ENCODE data around the gene KCNK2. TPM values are rescaled to one million over a fixed set of nuclear protein-coding genes. Genes with fewer than 3 reads are reported as not detected.

The KCNK2 gene
- total RNA-seq, 1 donor, result 86.9 TPM

DNA sequence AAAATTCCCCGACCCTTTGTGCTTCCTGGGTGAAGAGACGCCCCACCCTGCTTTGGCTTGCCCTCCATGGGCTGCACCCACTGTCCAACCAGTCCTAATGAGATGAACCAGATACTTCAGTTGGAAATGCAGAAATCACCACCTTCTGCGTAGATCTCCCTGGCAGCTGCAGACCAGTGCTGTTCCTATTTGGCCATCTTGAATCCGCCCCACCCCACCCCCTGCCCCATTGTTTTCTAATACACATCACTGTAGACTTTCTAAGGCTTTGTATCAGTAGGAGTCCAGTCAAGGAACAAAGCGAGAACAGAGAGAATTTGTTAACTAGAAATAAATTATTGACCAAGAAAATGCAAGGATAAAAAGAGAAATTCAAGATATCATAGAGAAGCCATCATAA, 178.2 kb downstream of the KCNK2 start:
- no peaks in the 10 kb centered on the region for H4K20me1 ChIP-seq (ENCODE audit: insufficient read depth, low read length)
- TF ChIP-seq, protein P1, sequence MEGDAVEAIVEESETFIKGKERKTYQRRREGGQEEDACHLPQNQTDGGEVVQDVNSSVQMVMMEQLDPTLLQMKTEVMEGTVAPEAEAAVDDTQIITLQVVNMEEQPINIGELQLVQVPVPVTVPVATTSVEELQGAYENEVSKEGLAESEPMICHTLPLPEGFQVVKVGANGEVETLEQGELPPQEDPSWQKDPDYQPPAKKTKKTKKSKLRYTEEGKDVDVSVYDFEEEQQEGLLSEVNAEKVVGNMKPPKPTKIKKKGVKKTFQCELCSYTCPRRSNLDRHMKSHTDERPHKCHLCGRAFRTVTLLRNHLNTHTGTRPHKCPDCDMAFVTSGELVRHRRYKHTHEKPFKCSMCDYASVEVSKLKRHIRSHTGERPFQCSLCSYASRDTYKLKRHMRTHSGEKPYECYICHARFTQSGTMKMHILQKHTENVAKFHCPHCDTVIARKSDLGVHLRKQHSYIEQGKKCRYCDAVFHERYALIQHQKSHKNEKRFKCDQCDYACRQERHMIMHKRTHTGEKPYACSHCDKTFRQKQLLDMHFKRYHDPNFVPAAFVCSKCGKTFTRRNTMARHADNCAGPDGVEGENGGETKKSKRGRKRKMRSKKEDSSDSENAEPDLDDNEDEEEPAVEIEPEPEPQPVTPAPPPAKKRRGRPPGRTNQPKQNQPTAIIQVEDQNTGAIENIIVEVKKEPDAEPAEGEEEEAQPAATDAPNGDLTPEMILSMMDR (IDR thresholded peaks at IDR 0.05; ENCODE audit: extremely low read depth, low read depth, low read length), result no peak
- H3K27me3 ChIP-seq (ENCODE audit: insufficient read depth, low read length), result no peaks in the 10 kb centered on the region
- no peak for DNase-seq (ENCODE audit: insufficient read length, low spot score, missing footprints)
- no peaks in the 10 kb centered on the region for H3K79me2 ChIP-seq (ENCODE audit: insufficient read depth, low read length)
- H2AFZ ChIP-seq (ENCODE audit: low read length), result no peak overlapping the region
- no peaks in the 10 kb centered on the region for H3K4me1 ChIP-seq (ENCODE audit: insufficient read depth, low read length)
- H3K4me3 ChIP-seq (ENCODE audit: insufficient read depth, low read length), result no peak overlapping the region
- no peaks in the 10 kb centered on the region for H3K36me3 ChIP-seq (ENCODE audit: insufficient read depth, low read length)
- no peaks in the 10 kb centered on the region for H3K9me3 ChIP-seq (ENCODE audit: low read depth, low read length)
- H3K27ac ChIP-seq (ENCODE audit: low read depth, low read length), result no peak overlapping the region
- no peak overlapping the region for H3K4me2 ChIP-seq (ENCODE audit: insufficient read depth, low read length)

DNA sequence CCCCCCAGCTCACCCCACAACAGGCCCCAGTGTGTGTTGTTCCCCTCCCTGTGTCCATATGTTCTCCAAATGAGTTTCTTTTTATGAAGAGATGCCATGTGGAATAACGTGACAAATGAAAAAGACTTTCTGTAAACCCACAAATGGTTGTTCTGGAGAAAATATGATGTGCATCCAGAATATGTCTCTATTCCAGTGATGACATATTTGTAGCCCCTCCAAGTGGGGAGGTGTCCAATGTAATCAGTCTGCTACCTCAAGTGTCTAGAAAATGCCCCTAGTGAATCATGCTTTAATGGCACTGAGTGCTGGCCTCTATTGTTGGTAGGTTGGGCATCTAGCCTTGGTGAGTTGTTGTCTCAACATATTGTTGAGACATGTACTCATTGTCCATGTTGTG, 179.6 kb downstream of the KCNK2 start:
- no peaks in the 10 kb centered on the region for H3K9me3 ChIP-seq (ENCODE audit: low read depth, low read length)
- TF ChIP-seq, protein P1 (IDR thresholded peaks at IDR 0.05; ENCODE audit: extremely low read depth, low read depth, low read length), result no peak
- H3K4me1 ChIP-seq (ENCODE audit: insufficient read depth, low read length), result no peaks in the 10 kb centered on the region
- H4K20me1 ChIP-seq (ENCODE audit: insufficient read depth, low read length), result no peaks in the 10 kb centered on the region
- peak; percentile 61 for DNase-seq (ENCODE audit: insufficient read length, low spot score, missing footprints)
- H2AFZ ChIP-seq (ENCODE audit: low read length), result no peak overlapping the region
- no peaks in the 10 kb centered on the region for H3K79me2 ChIP-seq (ENCODE audit: insufficient read depth, low read length)
- no peak overlapping the region for H3K27ac ChIP-seq (ENCODE audit: low read depth, low read length)
- H3K4me3 ChIP-seq (ENCODE audit: insufficient read depth, low read length), result no peak overlapping the region
- no peaks in the 10 kb centered on the region for H3K27me3 ChIP-seq (ENCODE audit: insufficient read depth, low read length)
- no peak overlapping the region for H3K4me2 ChIP-seq (ENCODE audit: insufficient read depth, low read length)
- no peaks in the 10 kb centered on the region for H3K36me3 ChIP-seq (ENCODE audit: insufficient read depth, low read length)

DNA sequence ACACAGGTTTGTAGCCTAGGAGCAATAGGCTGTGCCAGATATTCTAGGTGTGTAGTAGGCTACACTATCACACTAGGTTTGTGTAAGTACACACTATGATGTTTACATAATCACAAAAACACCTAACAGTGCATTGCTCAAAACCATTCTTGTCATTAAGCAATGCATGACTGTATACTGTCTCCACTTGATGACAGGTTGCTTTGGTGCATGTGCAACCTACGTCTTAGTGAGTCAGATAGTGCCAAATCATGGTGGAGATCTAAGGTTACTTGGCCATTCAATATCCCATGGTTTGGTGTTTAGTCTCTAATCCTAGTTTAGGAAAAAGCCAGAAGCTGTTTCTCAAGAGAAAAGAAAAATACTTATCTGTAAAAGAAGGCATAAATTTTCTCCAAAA, 181.1 kb downstream of the KCNK2 start:
- Histone ChIP-seq H3K4me3 (ENCODE audit: insufficient read depth, low read length) (no peak overlapping the region), H3K27ac (ENCODE audit: low read depth, low read length) (no peak overlapping the region), H3K4me2 (ENCODE audit: insufficient read depth, low read length) (no peak overlapping the region), H3K27me3 (ENCODE audit: insufficient read depth, low read length) (no peaks in the 10 kb centered on the region), H3K9me3 (ENCODE audit: low read depth, low read length) (no peaks in the 10 kb centered on the region), H3K36me3 (ENCODE audit: insufficient read depth, low read length) (no peaks in the 10 kb centered on the region), H2AFZ (ENCODE audit: low read length) (no peak overlapping the region), H3K4me1 (ENCODE audit: insufficient read depth, low read length) (no peaks in the 10 kb centered on the region), H4K20me1 (ENCODE audit: insufficient read depth, low read length) (no peaks in the 10 kb centered on the region), H3K79me2 (ENCODE audit: insufficient read depth, low read length) (no peaks in the 10 kb centered on the region)
- TF ChIP-seq, protein P1 (IDR thresholded peaks at IDR 0.05; ENCODE audit: extremely low read depth, low read depth, low read length), result no peak
- no peak for DNase-seq (ENCODE audit: insufficient read length, low spot score, missing footprints)

DNA sequence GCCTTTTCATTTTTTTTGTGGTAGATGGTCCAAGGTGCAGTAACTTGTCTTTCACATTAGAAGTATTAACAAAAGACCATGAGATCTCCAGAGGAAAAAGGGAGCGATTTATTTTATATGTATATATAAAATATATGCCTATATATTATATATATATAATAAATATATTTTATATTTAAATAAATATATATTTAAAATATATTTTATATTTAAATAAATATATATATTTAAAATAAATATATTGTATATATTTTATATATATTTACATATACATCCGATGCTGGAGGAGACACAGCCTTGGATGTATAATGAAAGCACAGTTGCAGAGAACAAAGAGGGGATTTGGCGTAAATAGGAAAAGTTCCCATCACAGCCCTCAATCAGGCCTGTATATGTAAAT, 182.1 kb downstream of the KCNK2 start:
- DNase-seq (ENCODE audit: insufficient read length, low spot score, missing footprints), result no peak
- H3K79me2 ChIP-seq (ENCODE audit: insufficient read depth, low read length), result no peaks in the 10 kb centered on the region
- H3K36me3 ChIP-seq (ENCODE audit: insufficient read depth, low read length), result no peaks in the 10 kb centered on the region
- TF ChIP-seq, protein P1 (IDR thresholded peaks at IDR 0.05; ENCODE audit: extremely low read depth, low read depth, low read length), result no peak
- H3K27ac ChIP-seq (ENCODE audit: low read depth, low read length), result no peak overlapping the region
- H2AFZ ChIP-seq (ENCODE audit: low read length), result no peak overlapping the region
- no peaks in the 10 kb centered on the region for H3K27me3 ChIP-seq (ENCODE audit: insufficient read depth, low read length)
- no peak overlapping the region for H3K4me3 ChIP-seq (ENCODE audit: insufficient read depth, low read length)
- H4K20me1 ChIP-seq (ENCODE audit: insufficient read depth, low read length), result no peaks in the 10 kb centered on the region
- H3K4me1 ChIP-seq (ENCODE audit: insufficient read depth, low read length), result no peaks in the 10 kb centered on the region
- H3K4me2 ChIP-seq (ENCODE audit: insufficient read depth, low read length), result no peak overlapping the region
- no peaks in the 10 kb centered on the region for H3K9me3 ChIP-seq (ENCODE audit: low read depth, low read length)
